ENCODE results near the gene SMTNL1.

DNA sequence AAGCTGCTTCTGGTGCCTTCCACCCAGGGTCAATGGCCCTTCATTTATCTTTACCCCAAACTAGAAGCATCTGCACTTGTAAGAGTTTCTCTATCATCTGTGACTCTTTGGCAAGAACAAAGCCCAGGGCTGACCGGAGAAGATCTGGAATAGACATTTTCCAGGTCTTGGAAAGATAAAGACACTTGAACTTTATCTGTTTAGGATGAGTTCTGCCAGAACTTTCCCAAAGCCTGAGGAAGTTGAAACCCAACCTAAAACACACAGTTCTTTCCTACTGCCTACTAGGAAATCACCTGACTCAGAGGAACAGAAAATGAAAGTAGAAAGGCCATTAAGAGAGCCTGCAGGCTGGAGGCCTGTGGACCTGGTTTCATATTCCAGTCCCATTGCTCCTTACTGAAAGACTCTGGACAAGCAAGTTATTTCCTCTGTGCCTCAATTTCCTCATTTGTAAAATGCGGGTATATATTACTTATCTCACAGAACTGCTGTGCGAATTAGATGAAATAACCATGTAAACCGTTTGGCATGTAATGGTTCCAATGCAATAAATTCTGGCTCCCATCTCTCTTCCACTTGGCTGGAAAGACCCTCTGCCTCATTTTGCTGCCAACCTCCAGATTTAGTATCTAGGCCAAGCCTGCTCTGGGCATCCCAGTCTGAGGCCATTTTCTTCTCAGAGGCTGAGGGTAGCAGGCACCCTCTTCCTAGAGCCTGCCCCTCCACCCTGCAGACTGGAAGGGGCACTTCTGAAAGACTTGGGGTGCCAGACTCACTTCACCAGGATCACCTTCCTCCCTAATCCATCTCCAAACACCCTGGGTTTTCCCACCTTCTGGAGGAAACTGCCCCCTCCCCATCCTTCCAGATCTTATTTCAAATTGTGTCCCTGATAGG, 28.9 kb downstream of the SMTNL1 start:
- TF ChIP-seq, protein P1, sequence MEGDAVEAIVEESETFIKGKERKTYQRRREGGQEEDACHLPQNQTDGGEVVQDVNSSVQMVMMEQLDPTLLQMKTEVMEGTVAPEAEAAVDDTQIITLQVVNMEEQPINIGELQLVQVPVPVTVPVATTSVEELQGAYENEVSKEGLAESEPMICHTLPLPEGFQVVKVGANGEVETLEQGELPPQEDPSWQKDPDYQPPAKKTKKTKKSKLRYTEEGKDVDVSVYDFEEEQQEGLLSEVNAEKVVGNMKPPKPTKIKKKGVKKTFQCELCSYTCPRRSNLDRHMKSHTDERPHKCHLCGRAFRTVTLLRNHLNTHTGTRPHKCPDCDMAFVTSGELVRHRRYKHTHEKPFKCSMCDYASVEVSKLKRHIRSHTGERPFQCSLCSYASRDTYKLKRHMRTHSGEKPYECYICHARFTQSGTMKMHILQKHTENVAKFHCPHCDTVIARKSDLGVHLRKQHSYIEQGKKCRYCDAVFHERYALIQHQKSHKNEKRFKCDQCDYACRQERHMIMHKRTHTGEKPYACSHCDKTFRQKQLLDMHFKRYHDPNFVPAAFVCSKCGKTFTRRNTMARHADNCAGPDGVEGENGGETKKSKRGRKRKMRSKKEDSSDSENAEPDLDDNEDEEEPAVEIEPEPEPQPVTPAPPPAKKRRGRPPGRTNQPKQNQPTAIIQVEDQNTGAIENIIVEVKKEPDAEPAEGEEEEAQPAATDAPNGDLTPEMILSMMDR (IDR thresholded peaks at IDR 0.05), result peak in 1 of 6 experiments; percentile 3
- TF ChIP-seq POLR2A (IDR thresholded peaks at IDR 0.05), result peak in 1 of 2 donors; percentile 34

Data from thyroid gland (tissue), 4 donors.